ENCODE data around the gene NEGR1. TPM values are rescaled to one million over a fixed set of nuclear protein-coding genes. Genes with fewer than 3 reads are reported as not detected.

Gene NEGR1
- total RNA-seq, 1 experiment from 2014 or later: 0.05 TPM

DNA sequence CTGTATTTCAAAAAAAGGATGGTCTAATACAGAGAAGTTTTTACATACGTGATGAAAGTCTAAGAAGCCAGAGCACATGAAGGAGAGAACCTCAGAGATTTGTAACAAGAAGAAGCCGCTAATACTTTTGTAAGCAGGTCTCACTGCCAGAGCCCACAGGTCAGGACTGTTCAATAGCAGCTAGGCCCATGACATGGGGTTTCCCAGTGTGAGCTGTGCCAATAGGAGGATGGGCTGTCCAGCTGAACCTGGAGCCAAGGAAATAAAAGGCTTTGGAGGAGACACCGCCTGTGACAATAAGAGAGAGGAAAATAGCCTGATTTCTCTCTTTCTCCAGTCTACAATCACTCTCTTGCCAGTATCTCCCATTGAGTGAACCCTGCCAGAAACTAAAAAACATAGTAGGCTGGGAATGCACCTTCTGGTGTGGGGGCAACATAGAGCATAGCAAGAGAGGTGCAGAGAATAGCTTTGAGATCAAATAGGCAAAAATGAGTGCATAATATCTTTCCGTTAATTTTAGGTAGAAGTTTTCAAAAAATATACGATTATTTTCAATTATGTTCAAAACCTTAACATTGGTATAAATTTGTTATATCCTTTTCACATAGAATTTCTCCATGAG is 360.3 kb downstream of the NEGR1 start:
- ATAC-seq: no peak
- CTCF ChIA-PET: no interaction called here

More for the DNA sequence above, 360.3 kb downstream of the NEGR1 start:
- no peaks in the 10 kb centered on the region for H3K4me1 ChIP-seq (ENCODE audit: control insufficient read depth in 1 of 2, insufficient read depth in 2 of 2, low read length in 2 of 2)
- ChIA-PET POLR2A (no interaction called here), RAD21 (ENCODE audit: low non-redundant PET in 1 of 2, low total read pairs in 2 of 2, uncharacterized antibody in 2 of 2, unreplicated experiment in 2 of 2) (no interaction called here)
- H4K20me1 ChIP-seq (ENCODE audit: insufficient read depth): no peaks in the 10 kb centered on the region
- H3K36me3 ChIP-seq (ENCODE audit: control insufficient read depth in 1 of 2, insufficient read depth in 2 of 2, low read length in 2 of 2): no peaks in the 10 kb centered on the region
- H3K79me2 ChIP-seq (ENCODE audit: insufficient read depth, low read length): no peaks in the 10 kb centered on the region
- H3K9me3 ChIP-seq (ENCODE audit: control insufficient read depth in 1 of 2, insufficient read depth in 1 of 2, low read depth in 1 of 2, low read length in 2 of 2): peaks cover 6 to 15% of the 10 kb centered on the region in 2 experiments; a peak in 2 of 4 replicates
- intact Hi-C loops (cut with micrococcal nuclease): no loop called here
- no peak for DNase-seq (ENCODE audit: low read depth, low spot score)
- H3K27ac ChIP-seq (ENCODE audit: low read depth, low read length): no peak overlapping the region
- no peak for TF ChIP-seq TCF7L2 (IDR thresholded peaks at IDR 0.05; ENCODE audit: borderline replicate concordance, extremely low read depth, insufficient read depth, insufficient read length)
- TF ChIP-seq JUND (IDR thresholded peaks at IDR 0.05): no peak
- no peak for TF ChIP-seq POLR2AphosphoS5 (IDR thresholded peaks at IDR 0.05; ENCODE audit: low read depth, low read length)
- no peak for TF ChIP-seq ZNF274 (IDR thresholded peaks at IDR 0.05; ENCODE audit: low read depth, low read length)
- no peak for TF ChIP-seq SIN3A (IDR thresholded peaks at IDR 0.05; ENCODE audit: low read depth)
- no peak for TF ChIP-seq ELF1 (IDR thresholded peaks at IDR 0.05; ENCODE audit: borderline replicate concordance, low read depth)
- TF ChIP-seq EZH2 (IDR thresholded peaks at IDR 0.05): no peak
- TF ChIP-seq, protein P1, sequence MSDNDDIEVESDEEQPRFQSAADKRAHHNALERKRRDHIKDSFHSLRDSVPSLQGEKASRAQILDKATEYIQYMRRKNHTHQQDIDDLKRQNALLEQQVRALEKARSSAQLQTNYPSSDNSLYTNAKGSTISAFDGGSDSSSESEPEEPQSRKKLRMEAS (IDR thresholded peaks at IDR 0.05): no peak
- TF ChIP-seq, protein P2, sequence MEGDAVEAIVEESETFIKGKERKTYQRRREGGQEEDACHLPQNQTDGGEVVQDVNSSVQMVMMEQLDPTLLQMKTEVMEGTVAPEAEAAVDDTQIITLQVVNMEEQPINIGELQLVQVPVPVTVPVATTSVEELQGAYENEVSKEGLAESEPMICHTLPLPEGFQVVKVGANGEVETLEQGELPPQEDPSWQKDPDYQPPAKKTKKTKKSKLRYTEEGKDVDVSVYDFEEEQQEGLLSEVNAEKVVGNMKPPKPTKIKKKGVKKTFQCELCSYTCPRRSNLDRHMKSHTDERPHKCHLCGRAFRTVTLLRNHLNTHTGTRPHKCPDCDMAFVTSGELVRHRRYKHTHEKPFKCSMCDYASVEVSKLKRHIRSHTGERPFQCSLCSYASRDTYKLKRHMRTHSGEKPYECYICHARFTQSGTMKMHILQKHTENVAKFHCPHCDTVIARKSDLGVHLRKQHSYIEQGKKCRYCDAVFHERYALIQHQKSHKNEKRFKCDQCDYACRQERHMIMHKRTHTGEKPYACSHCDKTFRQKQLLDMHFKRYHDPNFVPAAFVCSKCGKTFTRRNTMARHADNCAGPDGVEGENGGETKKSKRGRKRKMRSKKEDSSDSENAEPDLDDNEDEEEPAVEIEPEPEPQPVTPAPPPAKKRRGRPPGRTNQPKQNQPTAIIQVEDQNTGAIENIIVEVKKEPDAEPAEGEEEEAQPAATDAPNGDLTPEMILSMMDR (IDR thresholded peaks at IDR 0.05 in 2 of 3, conservative IDR thresholded peaks at IDR 0.05 in 1 of 3; ENCODE audit: borderline replicate concordance in 1 of 3, insufficient read depth in 1 of 3, low read depth in 2 of 3, low read length in 2 of 3): no peak
- no peak for TF ChIP-seq YY1 (IDR thresholded peaks at IDR 0.05; ENCODE audit: extremely low read depth, insufficient replicate concordance, low read depth, low read length)
- TF ChIP-seq, protein P3, sequence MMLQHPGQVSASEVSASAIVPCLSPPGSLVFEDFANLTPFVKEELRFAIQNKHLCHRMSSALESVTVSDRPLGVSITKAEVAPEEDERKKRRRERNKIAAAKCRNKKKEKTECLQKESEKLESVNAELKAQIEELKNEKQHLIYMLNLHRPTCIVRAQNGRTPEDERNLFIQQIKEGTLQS (IDR thresholded peaks at IDR 0.05): no peak
- TF ChIP-seq ZFX (IDR thresholded peaks at IDR 0.05): no peak
- TF ChIP-seq EZH2phosphoT487 (IDR thresholded peaks at IDR 0.05; ENCODE audit: borderline replicate concordance): no peak
- TF ChIP-seq RAD21 (IDR thresholded peaks at IDR 0.05; ENCODE audit: low read depth): no peak
- TF ChIP-seq, protein P4, sequence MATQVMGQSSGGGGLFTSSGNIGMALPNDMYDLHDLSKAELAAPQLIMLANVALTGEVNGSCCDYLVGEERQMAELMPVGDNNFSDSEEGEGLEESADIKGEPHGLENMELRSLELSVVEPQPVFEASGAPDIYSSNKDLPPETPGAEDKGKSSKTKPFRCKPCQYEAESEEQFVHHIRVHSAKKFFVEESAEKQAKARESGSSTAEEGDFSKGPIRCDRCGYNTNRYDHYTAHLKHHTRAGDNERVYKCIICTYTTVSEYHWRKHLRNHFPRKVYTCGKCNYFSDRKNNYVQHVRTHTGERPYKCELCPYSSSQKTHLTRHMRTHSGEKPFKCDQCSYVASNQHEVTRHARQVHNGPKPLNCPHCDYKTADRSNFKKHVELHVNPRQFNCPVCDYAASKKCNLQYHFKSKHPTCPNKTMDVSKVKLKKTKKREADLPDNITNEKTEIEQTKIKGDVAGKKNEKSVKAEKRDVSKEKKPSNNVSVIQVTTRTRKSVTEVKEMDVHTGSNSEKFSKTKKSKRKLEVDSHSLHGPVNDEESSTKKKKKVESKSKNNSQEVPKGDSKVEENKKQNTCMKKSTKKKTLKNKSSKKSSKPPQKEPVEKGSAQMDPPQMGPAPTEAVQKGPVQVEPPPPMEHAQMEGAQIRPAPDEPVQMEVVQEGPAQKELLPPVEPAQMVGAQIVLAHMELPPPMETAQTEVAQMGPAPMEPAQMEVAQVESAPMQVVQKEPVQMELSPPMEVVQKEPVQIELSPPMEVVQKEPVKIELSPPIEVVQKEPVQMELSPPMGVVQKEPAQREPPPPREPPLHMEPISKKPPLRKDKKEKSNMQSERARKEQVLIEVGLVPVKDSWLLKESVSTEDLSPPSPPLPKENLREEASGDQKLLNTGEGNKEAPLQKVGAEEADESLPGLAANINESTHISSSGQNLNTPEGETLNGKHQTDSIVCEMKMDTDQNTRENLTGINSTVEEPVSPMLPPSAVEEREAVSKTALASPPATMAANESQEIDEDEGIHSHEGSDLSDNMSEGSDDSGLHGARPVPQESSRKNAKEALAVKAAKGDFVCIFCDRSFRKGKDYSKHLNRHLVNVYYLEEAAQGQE (IDR thresholded peaks at IDR 0.05; ENCODE audit: low read depth): no peak
- no peak for TF ChIP-seq CBX3 (IDR thresholded peaks at IDR 0.05; ENCODE audit: low read depth)
- TF ChIP-seq SRF (IDR thresholded peaks at IDR 0.05; ENCODE audit: low read depth): no peak
- no peak for TF ChIP-seq EGR1 (IDR thresholded peaks at IDR 0.05; ENCODE audit: low read depth)
- H3K27me3 ChIP-seq (ENCODE audit: insufficient read depth, low read length): no peaks in the 10 kb centered on the region
- no peak overlapping the region for H3K4me3 ChIP-seq (replicated peaks in 1 of 2; ENCODE audit: low read depth in 1 of 2, low read length in 2 of 2)
- no peak overlapping the region for H3K9ac ChIP-seq (ENCODE audit: low read length)
- BruUV-seq (replicated peaks): no TSS peak
- H3K9me2 ChIP-seq (ENCODE audit: insufficient read depth): no peaks in the 10 kb centered on the region
- H2AFZ ChIP-seq (ENCODE audit: low read depth, low read length, poor library complexity, severe bottlenecking): no peak overlapping the region
- H3K4me2 ChIP-seq (ENCODE audit: low read length): no peak overlapping the region
